GM18511 (cell line): Measurements from ENCODE around the gene GAS2L1.
"Not testable (repeated sequence)": the region's sequence is repeated elsewhere in the genome, so short reads cannot be mapped to it uniquely, and the experiment has no call there.

Experiments
- ATAC-seq: cut with Tn5 transposase; IDR thresholded peaks from one replicate; pipeline ENCODE4 v1.9.1; 2021; ENCODE audit warnings: mild to moderate bottlenecking, moderate library complexity; ENCODE audit not compliant: unreplicated experiment

The GAS2L1 gene

DNA sequence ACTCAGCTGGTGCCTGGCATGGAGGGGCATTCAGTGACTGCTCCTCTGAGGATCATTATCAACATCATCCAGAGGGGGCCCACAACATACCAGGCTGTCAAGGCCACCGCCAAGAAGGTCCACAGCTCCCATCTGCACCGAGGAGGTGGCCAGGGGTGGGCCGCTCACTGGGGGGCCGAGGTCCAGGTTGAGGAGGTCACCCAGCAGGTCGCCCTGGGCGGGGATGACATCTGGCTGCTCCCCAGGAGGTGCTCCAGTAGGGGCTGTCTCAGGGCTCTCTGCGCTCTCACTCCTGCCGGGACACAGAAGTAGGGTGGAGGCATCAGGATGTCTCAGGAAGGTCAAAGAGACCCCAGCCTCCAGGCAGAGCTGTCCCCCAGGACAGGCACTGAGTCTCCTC lies 34.1 kb downstream of the GAS2L1 start:
- no peak for ATAC-seq

DNA sequence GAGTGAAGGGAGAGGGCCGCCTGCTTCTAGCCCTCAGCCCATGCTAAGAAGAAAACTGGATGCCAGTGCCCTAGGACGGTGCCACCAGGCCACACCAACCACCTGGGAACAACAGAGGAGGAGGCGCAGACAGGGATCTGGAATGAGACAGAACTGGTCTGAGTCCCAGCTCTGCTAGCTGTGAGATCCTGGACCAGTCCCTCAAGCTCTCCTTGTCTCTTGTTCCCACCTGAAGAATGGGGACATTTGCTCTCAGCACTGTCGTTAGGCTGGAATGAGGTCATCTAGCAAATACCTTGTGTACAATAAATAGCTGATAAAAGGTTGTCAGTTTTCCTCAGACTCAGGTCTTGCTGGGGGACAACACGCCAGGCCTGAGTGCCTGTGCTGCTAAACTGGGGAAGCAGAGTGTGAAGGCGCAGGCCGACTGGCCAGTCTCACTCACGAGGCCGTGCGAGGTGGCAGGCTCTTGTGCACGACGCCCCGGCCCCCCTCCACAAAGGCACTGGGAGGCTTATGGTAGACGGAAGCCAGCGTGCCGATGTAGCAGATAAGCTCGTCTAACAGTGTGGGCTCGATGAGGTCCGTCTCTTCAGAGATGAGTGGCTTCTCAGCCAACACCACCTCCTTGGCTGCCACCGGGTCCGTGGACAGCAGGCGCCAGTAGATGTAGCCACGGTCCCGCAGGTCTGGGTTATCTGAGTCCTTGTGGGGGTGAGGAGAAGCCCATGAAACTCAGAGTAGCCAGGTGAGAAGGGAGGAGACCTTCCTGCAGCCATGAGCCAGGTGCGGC lies 34.8 kb downstream of the GAS2L1 start:
- ATAC-seq, result no peak

DNA sequence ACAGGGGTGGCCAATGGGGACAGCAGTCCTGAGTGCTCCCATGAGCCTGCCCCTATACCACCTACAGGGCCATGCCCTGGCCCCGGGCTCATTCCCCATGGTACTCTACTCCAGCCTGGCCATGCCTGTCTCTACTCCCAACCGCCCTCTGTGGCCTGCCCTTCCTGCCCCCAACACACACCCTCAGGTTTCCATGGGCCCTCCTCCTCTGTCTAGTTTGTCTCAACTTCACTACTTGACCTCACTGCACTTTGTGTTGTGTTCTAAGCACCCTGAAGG lies 35.3 kb downstream of the GAS2L1 start:
- ATAC-seq, result no peak

DNA sequence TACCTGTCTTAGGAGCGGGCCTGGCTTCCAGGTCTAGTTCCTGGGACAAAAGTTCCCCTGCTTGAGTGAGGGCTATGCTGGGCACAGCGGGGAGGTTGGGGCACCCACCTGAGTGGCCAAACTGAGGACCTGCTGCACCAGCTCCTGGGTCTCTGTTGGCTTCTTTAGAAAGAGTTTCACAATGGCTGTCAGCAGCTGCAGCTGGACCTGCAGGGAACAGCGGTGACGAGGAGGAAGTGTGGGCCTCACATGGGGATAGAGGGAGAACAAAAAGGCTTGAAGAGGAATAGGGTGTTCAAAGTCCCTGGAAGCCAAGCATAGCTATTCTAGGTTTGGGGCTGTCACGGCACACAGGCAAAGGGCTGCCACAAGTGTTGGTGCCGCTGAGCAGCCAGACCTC lies 35.7 kb downstream of the GAS2L1 start:
- no peak for ATAC-seq

DNA sequence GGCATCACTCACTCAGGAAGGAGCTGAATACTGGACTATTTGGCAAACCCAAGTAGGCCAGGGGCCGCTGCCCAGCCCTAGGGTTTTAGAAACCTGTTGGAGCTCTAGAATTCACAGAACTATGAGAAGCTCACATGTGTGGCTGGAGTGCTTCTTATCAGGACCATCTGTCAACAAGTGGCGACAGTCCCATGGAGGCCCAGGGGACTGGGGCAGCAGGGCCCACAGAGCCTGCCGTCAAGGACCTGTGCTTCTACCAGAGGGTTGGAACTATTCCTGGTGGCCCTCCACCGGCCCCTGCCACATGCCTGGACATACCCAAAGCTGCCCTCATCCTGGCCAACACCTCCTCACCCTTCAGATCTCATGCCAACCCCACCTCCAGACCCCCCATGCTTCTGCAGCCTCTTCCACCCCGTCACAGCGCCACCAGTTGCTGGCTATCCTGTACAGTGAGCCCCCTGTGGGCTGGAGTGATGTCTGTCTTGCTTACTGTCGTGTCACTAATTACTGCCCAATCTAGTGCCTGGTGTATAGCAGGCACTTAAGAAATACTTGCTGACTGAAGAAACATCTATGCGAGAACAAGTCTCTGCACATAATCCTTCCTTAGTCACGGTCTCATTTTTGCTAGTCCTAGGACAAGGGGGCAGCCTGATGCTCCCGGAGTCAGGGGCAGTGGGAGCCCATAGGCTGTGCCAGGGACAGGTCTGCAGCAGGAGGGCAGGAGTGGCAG lies 36.3 kb downstream of the GAS2L1 start:
- no peak for ATAC-seq

DNA sequence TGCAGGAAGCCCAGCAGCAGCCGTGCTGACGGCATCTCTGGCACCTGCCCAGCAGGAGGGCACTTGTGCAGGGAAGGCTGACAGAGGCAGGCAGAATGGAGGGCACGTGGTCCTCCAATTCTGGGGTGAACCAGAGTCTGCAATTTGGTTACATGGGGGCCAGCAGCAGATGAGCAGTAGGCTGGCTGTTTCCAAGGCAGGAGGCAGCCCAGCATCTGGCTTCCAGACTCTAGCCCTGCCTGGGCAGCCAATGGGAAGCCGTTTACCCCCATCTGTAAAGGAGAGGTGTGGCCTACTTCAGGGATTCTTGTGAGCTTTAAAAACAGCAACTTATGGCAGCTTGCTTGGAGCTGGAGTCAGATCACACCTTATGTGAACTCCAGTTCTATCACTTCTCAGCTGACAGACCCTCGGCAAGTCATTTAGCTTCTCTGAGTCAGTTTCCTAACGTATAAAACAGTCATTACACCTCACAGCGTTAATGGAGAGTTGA lies 36.9 kb downstream of the GAS2L1 start:
- ATAC-seq, result no peak

DNA sequence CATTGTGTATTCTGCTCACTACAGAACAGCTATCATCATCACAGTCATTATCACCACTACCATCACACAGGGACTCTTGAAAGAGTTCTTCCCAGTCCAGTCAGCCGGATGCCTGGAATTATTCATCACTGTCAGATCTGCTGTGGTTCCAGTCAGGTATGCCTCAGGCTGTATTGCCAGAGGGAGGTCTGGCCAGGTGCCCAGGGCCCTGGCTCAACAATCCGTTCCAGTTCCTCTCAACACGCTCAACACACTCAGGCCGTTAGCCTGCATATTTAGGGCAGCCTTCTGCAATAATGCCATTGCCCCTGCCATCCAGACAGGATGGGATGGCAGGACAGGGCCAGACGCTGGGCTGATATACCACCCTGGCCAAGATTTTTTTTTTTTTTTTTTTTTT lies 37.7 kb downstream of the GAS2L1 start:
- no peak for ATAC-seq

DNA sequence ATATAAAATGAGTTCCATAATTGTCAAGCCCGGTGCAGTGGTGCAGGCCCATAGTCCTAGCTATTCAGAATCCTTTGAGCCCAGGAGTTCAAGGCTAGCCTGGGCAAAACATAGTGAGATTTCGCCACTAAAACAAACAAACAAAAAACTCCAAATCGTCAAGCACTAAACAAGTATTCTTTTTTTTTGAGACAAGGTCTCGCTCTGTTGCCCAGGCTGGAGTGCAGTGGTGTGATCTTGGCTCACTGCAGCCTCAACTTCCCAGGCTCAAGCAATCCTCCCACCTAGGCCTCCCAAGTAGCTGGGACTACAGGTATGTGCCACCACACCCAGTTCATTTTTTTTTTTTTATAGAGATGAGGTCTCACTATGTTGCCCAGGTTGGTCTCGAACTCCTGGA lies 38.4 kb downstream of the GAS2L1 start:
- ATAC-seq, result not testable (repeated sequence)

DNA sequence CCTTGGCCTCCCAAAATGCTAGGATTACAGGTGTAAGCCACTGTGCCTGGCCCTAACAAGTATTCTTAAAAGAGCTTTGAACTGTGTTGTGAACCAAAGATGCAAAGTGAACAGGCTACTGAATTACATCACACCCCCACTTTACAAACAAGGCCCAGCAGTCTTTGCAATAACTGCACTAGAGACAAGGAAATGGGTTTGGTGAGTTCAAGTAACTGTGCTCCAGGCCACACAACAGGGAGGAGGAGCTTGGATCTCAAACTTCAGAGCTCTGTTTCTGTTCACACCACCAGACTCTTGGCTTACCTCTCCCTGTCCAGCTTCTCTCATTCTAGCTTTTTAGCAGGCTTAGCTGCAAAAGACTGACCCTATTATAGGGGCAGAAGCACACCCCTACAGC lies 39.5 kb downstream of the GAS2L1 start:
- no peak for ATAC-seq

DNA sequence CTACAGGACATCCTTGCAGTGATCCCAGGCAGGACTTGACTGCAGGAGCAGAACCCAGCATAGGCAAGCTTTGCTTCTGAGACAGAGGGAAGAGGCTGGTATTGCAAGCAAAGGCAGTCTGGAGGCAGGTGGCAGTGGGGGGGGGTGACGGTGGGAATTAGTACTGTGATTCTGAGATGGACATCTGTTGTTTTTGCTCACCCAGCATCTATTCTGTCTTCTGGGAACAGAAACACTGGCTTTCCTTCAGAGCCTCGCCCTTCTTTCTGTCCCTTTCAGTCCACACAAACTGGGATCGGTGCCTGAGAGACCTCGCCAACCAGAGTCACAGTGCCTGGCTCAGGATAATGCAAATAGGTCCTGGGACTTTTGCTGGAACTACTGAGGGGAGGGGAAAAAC lies 40.2 kb downstream of the GAS2L1 start:
- ATAC-seq, result no peak

DNA sequence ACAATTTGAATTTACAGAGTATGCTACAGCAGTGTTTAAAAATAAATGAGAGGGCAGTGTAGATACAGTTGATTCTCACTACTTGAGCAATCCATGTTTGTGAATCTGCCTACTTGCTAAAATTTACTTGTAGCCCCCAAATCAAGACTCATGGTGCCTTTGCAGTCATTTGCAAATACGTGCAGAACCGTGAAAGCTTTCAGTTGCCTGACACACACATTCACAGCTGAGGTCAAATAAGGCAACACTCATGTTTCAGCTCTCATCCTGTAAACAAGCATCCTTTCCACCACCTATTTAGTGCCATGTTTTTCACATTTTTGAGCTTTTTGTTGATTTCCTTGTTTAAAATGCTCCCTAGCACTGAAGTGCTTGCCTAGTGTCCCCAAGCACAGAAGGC lies 41.6 kb downstream of the GAS2L1 start:
- ATAC-seq, result no peak

DNA sequence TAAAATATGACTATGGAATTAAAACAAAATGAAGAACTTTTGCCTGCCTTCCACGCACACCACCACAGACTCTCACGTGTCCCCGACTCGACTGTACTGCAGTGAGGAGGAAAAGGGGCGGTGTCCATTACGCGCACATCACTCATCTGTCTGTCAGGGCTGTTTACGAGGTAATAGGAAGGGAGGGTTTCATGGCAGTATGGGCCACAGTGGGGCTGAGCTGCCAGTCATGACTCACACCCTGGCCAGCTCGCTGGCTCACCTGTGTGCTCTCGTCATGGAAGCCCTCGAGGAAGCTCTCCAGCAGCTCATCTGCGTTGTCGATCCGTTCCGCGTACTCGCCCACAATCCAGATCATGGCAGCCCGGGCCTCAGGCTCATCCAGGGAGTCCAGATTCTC lies 42.5 kb downstream of the GAS2L1 start:
- ATAC-seq, result no peak

DNA sequence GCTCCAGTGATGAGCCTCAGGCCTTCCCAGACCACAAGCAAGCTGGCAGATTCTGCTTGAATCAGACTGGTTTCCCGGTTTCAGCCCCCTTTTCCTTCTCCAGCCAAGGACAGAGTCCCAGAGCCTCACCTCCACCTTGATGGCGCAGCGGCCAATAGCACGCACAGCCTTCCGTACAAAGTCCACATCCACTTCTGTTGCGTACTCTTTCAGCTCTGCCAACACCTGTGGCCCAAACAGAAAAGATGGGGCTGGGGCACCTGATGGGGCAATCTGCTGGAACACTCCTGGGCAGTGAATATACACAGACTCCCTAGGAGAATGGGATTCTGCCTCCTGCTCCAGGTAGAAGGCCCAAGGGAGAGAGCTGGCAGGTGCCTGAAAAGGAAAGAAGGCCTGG lies 44.6 kb downstream of the GAS2L1 start:
- ATAC-seq, result no peak

DNA sequence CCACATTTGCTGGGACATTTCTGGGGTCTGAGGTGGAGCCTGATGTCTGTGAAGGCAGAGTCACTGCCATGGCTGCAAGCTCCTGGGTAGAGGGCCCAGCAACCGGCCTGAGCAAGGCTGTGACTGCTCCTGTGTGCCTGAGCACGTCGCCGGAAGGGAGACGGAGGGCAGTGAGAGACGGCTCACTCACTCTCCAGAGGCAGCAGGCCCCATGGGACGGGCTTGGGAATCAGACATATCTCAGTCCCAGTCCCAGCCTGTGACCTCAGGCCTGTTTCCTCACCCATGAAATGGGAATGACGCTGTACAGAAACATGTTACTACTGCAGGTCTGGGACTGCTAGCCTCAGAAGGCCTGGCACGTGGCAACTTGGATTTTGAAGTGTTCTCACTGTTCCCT lies 45.4 kb downstream of the GAS2L1 start:
- no peak for ATAC-seq

DNA sequence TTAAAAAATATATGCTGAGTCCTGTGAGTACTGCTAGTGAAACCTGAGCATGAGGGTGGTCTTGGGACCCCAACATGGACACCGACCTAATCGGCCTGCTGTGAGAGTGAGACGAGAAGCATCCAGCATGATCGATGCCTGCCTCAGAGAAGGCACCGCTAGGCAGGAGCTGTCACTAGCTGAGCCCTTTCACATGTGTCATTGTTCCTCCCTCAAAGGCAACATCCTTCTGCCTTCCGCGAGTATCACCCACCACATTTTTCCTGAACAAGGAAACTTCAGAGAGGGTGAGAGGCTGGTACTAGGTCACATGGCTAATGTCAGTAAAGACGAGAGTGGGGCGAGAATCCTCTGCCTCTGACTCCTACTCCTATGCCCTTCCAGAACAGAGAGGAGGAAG lies 46.3 kb downstream of the GAS2L1 start:
- ATAC-seq, result no peak

DNA sequence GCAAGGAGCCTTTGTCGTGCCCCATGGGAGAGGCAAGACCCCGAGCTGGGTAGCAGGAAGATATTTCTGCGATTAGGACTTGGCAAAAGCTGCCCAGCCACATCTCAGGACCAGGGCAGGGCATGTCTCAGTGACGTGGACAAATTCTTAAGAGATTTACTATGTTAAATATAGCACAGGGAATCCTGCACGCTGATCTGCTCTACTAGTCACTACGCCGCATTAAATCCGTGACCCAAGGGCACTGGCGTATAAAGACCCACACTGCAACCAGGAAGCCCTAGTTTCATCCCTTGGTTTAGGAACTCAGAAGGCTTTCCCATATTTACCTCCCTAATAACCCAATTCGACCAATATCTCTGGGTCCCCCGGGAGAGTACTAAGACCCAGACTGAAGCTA lies 46.8 kb downstream of the GAS2L1 start:
- ATAC-seq, result no peak

DNA sequence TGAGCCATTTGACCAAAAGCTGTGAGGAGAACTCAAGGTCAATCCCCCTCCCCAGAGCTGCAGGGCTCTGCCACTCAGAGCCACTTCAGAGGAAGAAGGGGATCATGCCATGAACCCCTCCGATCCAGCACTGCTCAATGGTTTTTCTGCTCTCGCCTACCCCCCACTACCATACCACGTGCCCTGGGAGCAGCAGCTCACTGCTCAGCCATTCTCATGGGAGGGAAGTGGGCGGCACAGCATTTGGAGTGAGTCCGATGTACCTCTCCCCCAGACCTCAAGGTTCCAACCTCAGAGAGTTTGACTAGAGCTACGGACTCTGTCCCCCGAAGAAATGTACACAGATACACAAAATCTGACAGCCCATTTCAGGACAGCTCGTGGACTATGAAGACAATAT lies 47.4 kb downstream of the GAS2L1 start:
- no peak for ATAC-seq

DNA sequence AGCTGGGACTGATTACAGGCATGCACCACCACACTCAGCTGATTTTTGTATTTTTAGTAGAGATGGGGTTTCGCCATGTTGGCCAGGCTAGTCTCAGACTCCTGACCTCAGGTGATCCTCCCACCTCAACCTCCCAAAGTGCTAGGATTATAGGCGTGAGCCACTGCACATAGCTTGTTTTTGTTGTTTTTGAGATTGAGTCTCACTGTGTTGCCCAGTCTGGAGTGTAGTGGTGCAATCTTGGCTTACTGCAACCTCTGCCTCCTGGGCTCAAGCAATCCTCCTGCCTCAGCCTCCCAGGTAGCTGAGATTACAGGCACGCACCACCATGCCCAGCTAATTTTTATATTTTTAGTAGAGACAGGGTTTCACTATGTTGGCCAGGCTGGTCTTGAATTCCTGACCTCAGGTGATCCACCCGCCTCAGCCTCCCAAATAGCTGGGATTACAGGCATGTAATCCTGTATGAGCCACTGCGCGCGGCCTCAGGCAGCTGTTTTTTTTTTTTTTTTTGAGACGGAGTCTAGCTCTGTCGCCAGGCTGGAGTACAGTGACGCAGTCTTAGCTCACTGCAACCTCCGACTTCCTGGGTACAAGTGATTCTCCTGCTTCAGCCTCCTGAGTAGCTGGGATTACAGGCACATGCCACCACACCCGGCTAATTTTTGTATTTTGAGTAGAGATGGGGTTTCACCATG lies 50.9 kb downstream of the GAS2L1 start:
- ATAC-seq, result not testable (repeated sequence)

DNA sequence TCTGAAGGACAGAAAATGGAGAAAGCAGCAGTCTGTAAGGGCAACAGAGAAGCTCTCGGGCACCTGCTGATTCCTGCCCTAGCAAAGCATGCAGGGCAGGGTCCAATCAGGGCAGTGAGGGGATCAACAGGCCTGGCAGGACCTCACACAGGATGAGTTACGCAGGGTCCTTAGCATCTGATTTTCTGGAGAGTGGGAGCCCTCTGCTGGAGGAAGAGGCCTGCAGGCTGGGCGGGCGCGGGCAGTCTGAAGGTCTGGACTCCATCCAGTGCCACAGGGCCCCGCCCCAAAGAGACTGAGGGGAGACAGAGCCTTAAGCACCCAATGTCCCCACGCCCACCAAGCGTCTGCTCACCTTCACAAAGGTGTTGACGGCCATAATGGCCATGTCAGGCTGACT lies 53.0 kb downstream of the GAS2L1 start:
- no peak for ATAC-seq
